HEK293 (cell line): ENCODE data around the gene LGI2.

Experiments used
- CTCF ChIA-PET: fragments of 350-600 bp; formaldehyde crosslinking; extraction: SDS; loops from one replicate; lab custom pipeline; 2021; ENCODE audit warnings: antibody characterized with exemption; lab: Yijun Ruan, JAX
- POLR2A ChIA-PET: fragments of 300-600 bp; formaldehyde crosslinking; extraction: SDS; loops from one replicate; lab custom pipeline; 2020; ENCODE audit warnings: antibody characterized with exemption, inconsistent platforms; lab: Yijun Ruan, JAX
- H3K27ac ChIP-seq: fragments of 200-500 bp; sonication (Bioruptor generic); 2 replicates; pipeline ENCODE4 v1.5.1; 2014; ENCODE audit warnings: low read depth, low read length, control low read depth, inconsistent platforms; ENCODE audit errors: extremely low read depth
- H3K36me3 ChIP-seq, 2 experiments: fragments of 200-500 bp in 1 of 2; sonication (Bioruptor generic) in 1 of 2; 1 replicate in 1 of 2; 2 replicates in 1 of 2; pipeline ENCODE4 v1.5.1; 2014 to 2017; ENCODE audit warnings: inconsistent platforms in 2 of 2, low read length in 2 of 2; ENCODE audit not compliant: control insufficient read depth in 2 of 2, insufficient read depth in 1 of 2
- H3K4me1 ChIP-seq: fragments of 200-500 bp; sonication (Bioruptor generic); 2 replicates; pipeline ENCODE4 v1.5.1; 2014; ENCODE audit warnings: mild to moderate bottlenecking, low read length, inconsistent platforms; ENCODE audit not compliant: control insufficient read depth, insufficient read depth
- H3K4me3 ChIP-seq: 2 replicates; pipeline ENCODE4 v1.5.1; 2011; ENCODE audit warnings: low read depth, mild to moderate bottlenecking, control low read depth, low read length, moderate library complexity
- H3K9me3 ChIP-seq: fragments of 200-500 bp; sonication (Bioruptor generic); 2 replicates; pipeline ENCODE4 v1.5.1; 2014; ENCODE audit warnings: low read depth, low read length, inconsistent platforms; ENCODE audit not compliant: control insufficient read depth, insufficient read depth
- KLF9 ChIP-seq: fragments of 450-650 bp; formaldehyde crosslinking; IDR thresholded peaks from 2 replicates; pipeline ENCODE4 v1.5.1; 2016; ENCODE audit warnings: missing biosample characterization, missing genetic modification characterization, low read depth
- MZF1 ChIP-seq: fragments of 450-650 bp; formaldehyde crosslinking; IDR thresholded peaks from 2 replicates; pipeline ENCODE4 v1.5.1; 2017; ENCODE audit warnings: missing biosample characterization, missing genetic modification characterization, borderline replicate concordance
- SALL2 ChIP-seq: fragments of 450-650 bp; formaldehyde crosslinking; IDR thresholded peaks from 2 replicates; pipeline ENCODE4 v1.5.0; 2017; ENCODE audit warnings: missing biosample characterization, mild to moderate bottlenecking, missing genetic modification characterization, borderline replicate concordance
- ZNF138 ChIP-seq: fragments of 450-650 bp; formaldehyde crosslinking; IDR thresholded peaks from 2 replicates; pipeline ENCODE4 v1.5.1; 2016; ENCODE audit warnings: missing biosample characterization, missing genetic modification characterization, borderline replicate concordance
- ZNF19 ChIP-seq: fragments of 450-650 bp; formaldehyde crosslinking; IDR thresholded peaks from 2 replicates; pipeline ENCODE4; 2016; ENCODE audit warnings: missing biosample characterization, missing genetic modification characterization, low read depth
- ZNF366 ChIP-seq: fragments of 450-650 bp; formaldehyde crosslinking; conservative IDR thresholded peaks from 2 replicates; pipeline ENCODE4 v1.5.1; 2016; ENCODE audit warnings: missing biosample characterization, missing genetic modification characterization
- ZNF416 ChIP-seq: fragments of 450-650 bp; formaldehyde crosslinking; IDR thresholded peaks from 2 replicates; pipeline ENCODE4 v1.5.1; 2016; ENCODE audit warnings: missing biosample characterization, missing genetic modification characterization
- ZNF473 ChIP-seq: fragments of 450-650 bp; formaldehyde crosslinking; IDR thresholded peaks from 2 replicates; pipeline ENCODE4 v1.5.1; 2017; ENCODE audit warnings: missing biosample characterization, missing genetic modification characterization
- ZNF521 ChIP-seq: fragments of 450-650 bp; formaldehyde crosslinking; IDR thresholded peaks from 2 replicates; pipeline ENCODE4 v1.5.1; 2017; ENCODE audit warnings: missing biosample characterization, mild to moderate bottlenecking, missing genetic modification characterization
- ZNF561 ChIP-seq: fragments of 450-650 bp; IDR thresholded peaks from 2 replicates; pipeline ENCODE4 v1.5.1; 2018; ENCODE audit warnings: missing biosample characterization, missing genetic modification characterization, borderline replicate concordance
- ZNF596 ChIP-seq: fragments of 450-650 bp; IDR thresholded peaks from 2 replicates; pipeline ENCODE4 v1.5.0; 2018; ENCODE audit warnings: missing biosample characterization, mild to moderate bottlenecking, missing genetic modification characterization, moderate library complexity
- ZNF623 ChIP-seq: fragments of 450-650 bp; formaldehyde crosslinking; IDR thresholded peaks from 2 replicates; pipeline ENCODE4 v1.5.1; 2016; ENCODE audit warnings: missing biosample characterization, missing genetic modification characterization
- ZNF76 ChIP-seq: fragments of 450-650 bp; formaldehyde crosslinking; IDR thresholded peaks from 2 replicates; pipeline ENCODE4; 2016; ENCODE audit warnings: low read depth, missing biosample characterization, missing genetic modification characterization, borderline replicate concordance
- ZNF791 ChIP-seq: fragments of 450-650 bp; formaldehyde crosslinking; IDR thresholded peaks from 2 replicates; pipeline ENCODE4 v1.5.1; 2016; ENCODE audit warnings: missing biosample characterization, missing genetic modification characterization
- ZSCAN23 ChIP-seq: fragments of 450-650 bp; formaldehyde crosslinking; IDR thresholded peaks from 2 replicates; pipeline ENCODE4 v1.5.1; 2016; ENCODE audit warnings: missing biosample characterization, missing genetic modification characterization
- TF ChIP-seq, protein P1 (sequence below): fragments of 450-650 bp; formaldehyde crosslinking; IDR thresholded peaks from 2 replicates; pipeline ENCODE4; 2016; ENCODE audit warnings: missing biosample characterization, missing genetic modification characterization
- TF ChIP-seq, protein P2 (sequence below): fragments of 450-650 bp; formaldehyde crosslinking; IDR thresholded peaks from 2 replicates; pipeline ENCODE4 v1.5.1; 2016; ENCODE audit warnings: missing biosample characterization, missing genetic modification characterization
- TF ChIP-seq, protein P3 (sequence below): fragments of 450-650 bp; formaldehyde crosslinking; IDR thresholded peaks from 2 replicates; pipeline ENCODE4 v1.5.1; 2016; ENCODE audit warnings: missing biosample characterization, missing genetic modification characterization
- TF ChIP-seq, protein P4 (sequence below): fragments of 450-650 bp; formaldehyde crosslinking; IDR thresholded peaks from 2 replicates; pipeline ENCODE4 v1.5.1; 2016; ENCODE audit warnings: missing biosample characterization, missing genetic modification characterization

The LGI2 gene

DNA sequence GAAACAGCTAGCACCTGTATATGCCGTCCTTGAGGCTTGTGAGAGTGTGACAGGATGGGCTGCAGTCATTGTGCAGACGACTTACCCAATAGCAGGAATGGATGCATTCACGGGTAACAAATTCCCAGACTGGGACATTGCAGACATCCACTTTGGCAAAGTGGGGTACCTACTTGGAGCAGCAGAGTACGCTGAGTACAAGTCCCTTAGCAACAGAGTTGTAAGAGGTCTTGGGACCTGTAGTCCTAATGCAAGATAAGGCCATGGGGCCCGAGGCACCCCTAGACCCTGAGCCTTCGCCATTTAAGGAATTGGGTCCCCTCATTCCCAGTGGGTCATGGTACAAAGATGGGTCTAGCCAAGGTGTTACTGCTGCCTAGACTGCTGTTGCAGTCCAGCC lies 62.5 kb downstream of the LGI2 start:
- no peaks in the 10 kb centered on the region for H3K9me3 ChIP-seq
- ChIA-PET POLR2A (no interaction called here), CTCF (interaction anchor here (0.6 to 1.8 kb wide), 2 partner anchors 11 to 1987 kb away, joined by 3 to 4 read pairs; no protein-coding TSS in a partner anchor)
- H3K4me1 ChIP-seq: no peaks in the 10 kb centered on the region
- H3K36me3 ChIP-seq: no peaks in the 10 kb centered on the region
- H3K4me3 ChIP-seq: no peak overlapping the region
- TF ChIP-seq, protein P1, sequence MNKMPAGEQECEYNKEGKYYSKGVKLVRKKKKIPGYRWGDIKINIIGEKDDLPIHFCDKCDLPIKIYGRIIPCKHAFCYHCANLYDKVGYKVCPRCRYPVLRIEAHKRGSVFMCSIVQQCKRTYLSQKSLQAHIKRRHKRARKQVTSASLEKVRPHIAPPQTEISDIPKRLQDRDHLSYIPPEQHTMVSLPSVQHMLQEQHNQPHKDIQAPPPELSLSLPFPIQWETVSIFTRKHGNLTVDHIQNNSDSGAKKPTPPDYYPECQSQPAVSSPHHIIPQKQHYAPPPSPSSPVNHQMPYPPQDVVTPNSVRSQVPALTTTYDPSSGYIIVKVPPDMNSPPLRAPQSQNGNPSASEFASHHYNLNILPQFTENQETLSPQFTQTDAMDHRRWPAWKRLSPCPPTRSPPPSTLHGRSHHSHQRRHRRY (tag by site-specific recombination): no peak
- TF ChIP-seq ZNF473 (no peak), ZNF791 (tag by site-specific recombination) (no peak), ZSCAN23 (no peak), ZNF76 (no peak), SALL2 (tag by site-specific recombination) (no peak), MZF1 (no peak), ZNF366 (tag by site-specific recombination) (no peak), ZNF416 (tag by site-specific recombination) (no peak), ZNF596 (tag by site-specific recombination) (no peak), ZNF561 (tag by site-specific recombination) (no peak)
- TF ChIP-seq, protein P2, sequence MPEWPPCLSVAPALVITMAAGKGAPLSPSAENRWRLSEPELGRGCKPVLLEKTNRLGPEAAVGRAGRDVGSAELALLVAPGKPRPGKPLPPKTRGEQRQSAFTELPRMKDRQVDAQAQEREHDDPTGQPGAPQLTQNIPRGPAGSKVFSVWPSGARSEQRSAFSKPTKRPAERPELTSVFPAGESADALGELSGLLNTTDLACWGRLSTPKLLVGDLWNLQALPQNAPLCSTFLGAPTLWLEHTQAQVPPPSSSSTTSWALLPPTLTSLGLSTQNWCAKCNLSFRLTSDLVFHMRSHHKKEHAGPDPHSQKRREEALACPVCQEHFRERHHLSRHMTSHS (tag by site-specific recombination): no peak
- TF ChIP-seq, protein P3, sequence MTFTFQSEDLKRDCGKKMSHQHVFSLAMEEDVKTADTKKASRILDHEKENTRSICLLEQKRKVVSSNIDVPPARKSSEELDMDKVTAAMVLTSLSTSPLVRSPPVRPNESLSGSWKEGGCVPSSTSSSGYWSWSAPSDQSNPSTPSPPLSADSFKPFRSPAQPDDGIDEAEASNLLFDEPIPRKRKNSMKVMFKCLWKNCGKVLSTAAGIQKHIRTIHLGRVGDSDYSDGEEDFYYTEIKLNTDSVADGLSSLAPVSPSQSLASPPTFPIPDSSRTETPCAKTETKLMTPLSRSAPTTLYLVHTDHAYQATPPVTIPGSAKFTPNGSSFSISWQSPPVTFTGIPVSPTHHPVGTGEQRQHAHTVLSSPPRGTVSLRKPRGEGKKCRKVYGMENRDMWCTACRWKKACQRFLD (tag by site-specific recombination): no peak
- H3K27ac ChIP-seq: no peak overlapping the region

DNA sequence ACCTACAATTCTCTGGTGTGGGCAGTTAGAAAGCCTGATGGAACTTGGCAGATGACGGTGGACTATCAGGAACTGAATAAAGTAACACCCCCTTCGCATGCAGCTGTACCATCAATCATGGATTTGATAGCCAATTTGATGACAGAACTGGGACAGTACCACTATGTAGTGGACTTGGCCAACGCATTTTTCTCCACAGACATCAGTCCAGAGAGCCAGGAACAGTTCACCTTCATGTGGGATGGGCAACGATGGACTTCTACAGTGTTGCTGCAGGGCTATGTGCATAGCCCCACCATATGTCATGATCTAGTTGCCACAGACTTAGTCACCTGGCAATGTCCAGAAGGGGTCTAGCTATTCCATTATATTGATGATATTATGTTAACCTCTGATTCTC lies 63.4 kb downstream of the LGI2 start:
- no peak for TF ChIP-seq ZNF19
- TF ChIP-seq ZNF623 (tag by site-specific recombination): no peak
- TF ChIP-seq, protein P1 (tag by site-specific recombination): no peak
- TF ChIP-seq ZNF521 (tag by site-specific recombination): no peak
- TF ChIP-seq KLF9 (tag by site-specific recombination): no peak
- TF ChIP-seq, protein P4, sequence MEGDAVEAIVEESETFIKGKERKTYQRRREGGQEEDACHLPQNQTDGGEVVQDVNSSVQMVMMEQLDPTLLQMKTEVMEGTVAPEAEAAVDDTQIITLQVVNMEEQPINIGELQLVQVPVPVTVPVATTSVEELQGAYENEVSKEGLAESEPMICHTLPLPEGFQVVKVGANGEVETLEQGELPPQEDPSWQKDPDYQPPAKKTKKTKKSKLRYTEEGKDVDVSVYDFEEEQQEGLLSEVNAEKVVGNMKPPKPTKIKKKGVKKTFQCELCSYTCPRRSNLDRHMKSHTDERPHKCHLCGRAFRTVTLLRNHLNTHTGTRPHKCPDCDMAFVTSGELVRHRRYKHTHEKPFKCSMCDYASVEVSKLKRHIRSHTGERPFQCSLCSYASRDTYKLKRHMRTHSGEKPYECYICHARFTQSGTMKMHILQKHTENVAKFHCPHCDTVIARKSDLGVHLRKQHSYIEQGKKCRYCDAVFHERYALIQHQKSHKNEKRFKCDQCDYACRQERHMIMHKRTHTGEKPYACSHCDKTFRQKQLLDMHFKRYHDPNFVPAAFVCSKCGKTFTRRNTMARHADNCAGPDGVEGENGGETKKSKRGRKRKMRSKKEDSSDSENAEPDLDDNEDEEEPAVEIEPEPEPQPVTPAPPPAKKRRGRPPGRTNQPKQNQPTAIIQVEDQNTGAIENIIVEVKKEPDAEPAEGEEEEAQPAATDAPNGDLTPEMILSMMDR (tag by site-specific recombination): no peak
- TF ChIP-seq ZNF138: no peak
- Histone ChIP-seq H3K27ac (no peak overlapping the region), H3K36me3 (no peaks in the 10 kb centered on the region), H3K4me3 (no peak overlapping the region), H3K4me1 (no peaks in the 10 kb centered on the region), H3K9me3 (no peaks in the 10 kb centered on the region)
- ChIA-PET POLR2A (no interaction called here), CTCF (interaction anchor here (0.9 to 1.8 kb wide), 2 partner anchors 12 to 14 kb away, joined by 3 to 4 read pairs; no protein-coding TSS in a partner anchor)
